NCI-H82 treated with DMSO at 0.1 percent for 48 hours (cell line): ENCODE measurements around the gene RIN3.

Experiments
- DNase-seq: peaks from one replicate; lab custom pipeline; 2025; ENCODE audit not compliant: unreplicated experiment; lab: John Stamatoyannopoulos, UW

RIN3 gene

DNA sequence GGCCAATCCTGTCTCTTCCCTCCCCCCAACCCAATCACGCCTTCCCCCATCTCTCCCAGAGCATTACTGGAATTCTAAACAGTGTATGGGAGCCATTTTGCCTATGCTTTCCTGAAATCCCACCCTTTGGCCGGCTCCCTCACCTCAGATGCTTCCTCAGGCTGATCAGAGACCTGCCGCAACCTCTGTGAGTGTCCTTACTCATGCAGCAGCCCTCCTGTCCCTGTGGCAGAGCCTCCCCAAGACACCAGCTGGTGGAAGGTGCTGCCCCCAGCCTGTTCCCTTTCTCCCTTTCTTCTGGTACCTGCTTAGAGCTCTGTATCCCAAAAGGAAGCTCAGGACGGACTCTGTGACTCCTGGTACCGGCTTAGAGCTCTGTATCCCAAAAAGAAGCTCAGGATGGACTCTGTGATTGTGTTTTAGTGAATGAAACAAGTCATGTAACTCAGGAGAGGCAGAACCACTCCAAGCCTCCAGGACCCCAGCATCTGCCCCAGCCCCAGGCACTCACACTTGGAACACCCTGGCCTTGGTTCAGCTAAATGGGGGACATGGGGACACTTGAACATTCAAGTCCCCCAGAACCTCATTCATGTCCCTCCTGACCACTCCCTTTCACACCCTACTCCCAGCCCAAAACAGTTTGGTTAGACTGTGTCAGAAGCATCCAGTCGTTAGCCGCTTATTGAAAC, 29.3 kb upstream of the RIN3 start:
- DNase-seq: no peak

GRCh38 chr14:92486881-92487280, 26.7 kb upstream of the RIN3 start:
- no peak for DNase-seq

DNA sequence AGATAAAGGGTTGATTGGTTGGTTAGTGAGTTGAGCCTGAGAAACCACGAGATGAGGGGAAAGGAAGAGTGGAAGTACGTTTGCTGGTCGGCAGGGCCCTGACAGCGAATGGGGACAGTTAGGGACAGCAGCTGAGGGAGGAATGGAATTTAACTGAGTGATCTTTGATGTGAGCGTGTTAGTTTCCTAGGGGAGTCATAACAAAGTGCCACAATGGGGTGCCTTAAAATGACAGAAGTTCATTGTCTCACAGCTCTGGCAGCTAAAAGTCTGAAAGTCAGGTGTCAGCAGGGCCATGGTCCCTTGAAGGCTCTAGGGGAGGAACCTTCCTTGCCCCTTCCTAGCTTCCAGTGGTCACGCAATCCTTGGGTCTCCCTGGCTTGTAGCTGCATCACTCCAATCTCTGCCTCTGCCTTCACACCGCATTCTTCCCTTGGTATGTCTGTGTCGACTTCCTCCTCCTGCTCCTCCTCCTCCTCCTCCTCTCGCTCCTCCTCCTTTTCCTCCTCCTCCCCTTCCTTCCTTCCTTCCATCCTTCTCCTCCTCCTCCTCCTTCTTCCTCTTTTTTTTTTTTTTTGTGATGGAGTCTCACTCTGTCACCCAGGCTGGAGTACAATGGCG, 26.0 kb upstream of the RIN3 start:
- no peak for DNase-seq

GRCh38 chr14:92489394-92490238, 24.0 kb upstream of the RIN3 start:
- DNase-seq: no peak

GRCh38 chr14:92490239-92490959, 23.2 kb upstream of the RIN3 start:
- no peak for DNase-seq

GRCh38 chr14:92491782-92492181, 21.8 kb upstream of the RIN3 start:
- DNase-seq: no peak

DNA sequence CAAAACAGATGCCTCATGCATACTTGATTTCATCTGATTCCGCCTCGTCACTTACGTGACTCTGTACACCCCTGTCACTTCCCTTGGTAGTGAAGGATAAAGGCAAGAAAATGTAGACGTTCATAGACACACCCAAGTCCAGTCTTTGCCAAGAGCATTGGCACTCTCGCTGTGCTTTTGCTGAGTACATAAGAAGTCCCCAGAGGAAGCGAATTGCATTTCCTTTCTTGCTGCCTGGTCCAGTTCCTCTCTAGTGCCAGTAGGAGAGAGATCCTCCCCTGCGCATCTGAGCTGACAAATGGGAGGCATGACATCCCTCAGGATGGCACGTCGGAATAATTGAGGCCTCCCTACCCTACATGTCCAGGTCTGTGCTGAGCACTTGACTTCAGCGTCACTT, 21.3 kb upstream of the RIN3 start:
- DNase-seq: no peak

GRCh38 chr14:92493024-92493423, 20.6 kb upstream of the RIN3 start:
- no peak for DNase-seq

DNA sequence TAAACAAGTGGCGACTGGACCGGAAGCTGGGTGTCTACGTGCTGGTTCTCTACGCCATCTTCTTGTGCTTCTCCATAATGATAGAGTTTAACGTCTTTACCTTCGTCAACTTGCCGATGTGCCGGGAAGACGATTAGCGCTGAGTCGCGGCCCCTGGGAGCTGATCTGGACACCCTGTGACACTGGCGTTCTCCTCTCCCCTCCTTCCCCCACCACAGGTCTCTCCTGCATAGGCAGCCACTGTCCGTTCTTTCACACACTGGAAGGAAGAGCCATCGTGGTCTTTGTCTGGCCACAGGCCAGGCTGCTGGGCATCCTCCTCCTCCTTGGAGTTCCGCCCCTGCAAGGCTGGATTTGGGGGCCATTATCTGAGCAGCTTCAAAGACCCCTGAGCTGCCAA, 20.1 kb upstream of the RIN3 start:
- DNase-seq: no peak

GRCh38 chr14:92494512-92494911, 19.1 kb upstream of the RIN3 start:
- DNase-seq: no peak

GRCh38 chr14:92495027-92495426, 18.6 kb upstream of the RIN3 start:
- no peak for DNase-seq

GRCh38 chr14:92496191-92496857, 17.3 kb upstream of the RIN3 start:
- no peak for DNase-seq

DNA sequence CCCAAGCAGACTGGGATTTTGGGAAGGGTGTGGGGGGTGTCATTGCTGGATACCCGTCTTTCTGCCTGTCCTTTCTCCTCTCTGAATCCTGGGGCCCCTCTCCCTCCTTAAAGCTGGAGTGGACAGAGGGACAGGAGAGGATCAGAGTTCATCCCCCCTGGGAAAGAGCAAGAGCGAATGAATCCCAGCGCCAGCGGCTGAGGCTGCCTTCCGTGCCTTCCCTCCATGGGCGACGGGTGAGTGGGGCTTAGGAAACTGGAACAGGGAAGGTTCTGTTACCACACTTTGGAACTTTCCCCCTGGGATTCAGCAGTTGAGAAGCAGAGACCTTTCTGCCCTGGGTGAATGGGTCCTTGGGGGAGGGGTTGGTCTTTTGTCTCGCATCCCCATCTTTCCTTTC, 16.2 kb upstream of the RIN3 start:
- no peak for DNase-seq

DNA sequence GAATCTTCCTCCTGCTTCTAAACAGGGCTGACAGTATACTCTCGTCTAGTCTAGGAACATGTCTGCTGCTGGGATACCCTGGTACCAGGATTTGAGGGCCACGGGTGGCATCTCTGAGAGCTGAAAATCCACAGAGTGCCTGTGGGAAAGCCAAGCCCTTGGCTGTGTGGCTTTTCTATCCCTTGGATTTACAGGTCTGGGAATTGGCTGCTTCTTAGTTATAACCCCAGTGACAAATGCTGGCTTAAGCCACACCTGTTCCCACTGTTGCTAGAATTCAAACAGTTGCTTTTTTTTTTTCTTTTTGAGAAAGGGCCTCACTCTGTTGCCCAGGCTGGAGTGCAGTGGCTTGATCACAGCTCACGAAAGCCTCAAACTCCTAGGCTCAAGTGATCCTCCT, 14.3 kb upstream of the RIN3 start:
- no peak for DNase-seq

GRCh38 chr14:92500491-92500941, 13.1 kb upstream of the RIN3 start:
- no peak for DNase-seq

- DNase-seq: no peak
These were observed 11.7 kb upstream of the RIN3 start for GRCh38 chr14:92501891-92502351.

DNA sequence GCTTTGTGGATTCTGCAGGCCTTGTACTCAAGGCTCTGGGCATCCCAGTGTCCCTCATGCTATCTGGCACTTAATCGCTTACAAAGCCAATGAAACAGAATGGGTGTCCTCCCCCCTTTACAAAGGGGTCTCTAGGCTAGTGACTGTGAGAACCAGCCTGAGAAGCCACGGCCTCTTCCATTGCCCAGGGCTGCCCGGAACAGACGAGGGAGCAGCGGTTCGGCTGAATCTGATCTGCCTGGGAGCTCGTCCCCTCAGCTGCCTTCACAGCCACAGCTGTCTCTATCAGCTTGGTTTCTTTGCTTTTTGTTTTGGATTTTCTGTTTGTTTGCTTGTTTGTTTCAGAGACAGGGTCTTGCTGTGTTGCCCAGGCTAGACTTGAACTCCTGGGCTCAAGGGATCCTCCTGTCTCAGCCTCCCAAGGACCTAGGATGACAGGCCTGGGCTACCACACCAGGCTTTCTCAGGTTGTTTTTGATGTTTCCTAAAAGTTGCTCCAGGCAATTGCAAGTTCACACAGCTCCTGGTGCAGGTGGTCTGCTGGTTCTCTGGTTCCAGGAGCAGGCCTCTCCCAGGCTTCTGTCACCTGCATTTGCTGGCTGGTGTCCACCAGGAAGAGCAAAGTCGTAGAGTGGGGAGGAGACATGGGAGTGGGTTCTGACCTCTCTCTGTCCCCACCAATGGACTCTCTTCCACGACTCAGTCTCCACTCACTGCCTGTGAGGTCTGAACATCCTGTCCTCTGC, 10.9 kb upstream of the RIN3 start:
- DNase-seq: no peak

DNA sequence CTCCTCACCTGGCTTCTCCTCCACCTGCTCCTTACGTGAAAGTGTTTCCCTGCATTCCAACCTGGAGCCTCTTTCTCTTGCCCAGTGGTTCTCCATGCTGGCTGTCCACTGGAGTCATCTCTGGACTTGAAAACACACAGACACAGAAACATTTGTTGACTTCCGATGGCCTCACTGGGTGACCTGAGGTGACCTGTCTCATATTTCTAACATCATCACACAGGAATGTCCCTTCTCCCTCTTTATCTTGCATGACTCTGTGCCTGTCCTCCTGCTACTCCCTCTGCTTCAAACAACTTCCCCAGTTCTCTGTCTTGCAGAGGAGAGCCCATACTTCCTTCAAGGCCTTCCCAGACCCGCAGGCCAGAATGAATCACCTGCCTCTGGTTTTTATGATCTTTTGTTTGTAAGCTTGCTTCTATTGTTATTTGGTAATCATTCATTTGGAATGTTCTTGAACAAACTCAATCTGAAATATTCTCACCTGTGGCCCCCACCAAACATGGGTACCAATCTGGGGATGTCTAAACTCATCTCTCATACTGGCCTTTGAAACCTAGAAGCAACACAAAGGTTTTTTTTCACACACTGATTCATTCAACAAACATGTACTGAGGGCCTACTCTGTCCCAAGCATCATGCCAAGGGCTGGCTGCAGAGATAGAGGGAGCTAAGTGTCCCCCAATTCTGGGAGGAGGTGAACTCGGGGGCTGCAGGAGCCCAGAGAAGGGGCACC, 9.7 kb upstream of the RIN3 start:
- no peak for DNase-seq

GRCh38 chr14:92505826-92506225, 7.8 kb upstream of the RIN3 start:
- no peak for DNase-seq
